ENCODE measurements around the gene IGFBPL1. TPM values are rescaled to one million over a fixed set of nuclear protein-coding genes. Genes with fewer than 3 reads are reported as not detected.

IGFBPL1 gene
- total RNA-seq, 1 experiment from 2014 or later: not detected

DNA sequence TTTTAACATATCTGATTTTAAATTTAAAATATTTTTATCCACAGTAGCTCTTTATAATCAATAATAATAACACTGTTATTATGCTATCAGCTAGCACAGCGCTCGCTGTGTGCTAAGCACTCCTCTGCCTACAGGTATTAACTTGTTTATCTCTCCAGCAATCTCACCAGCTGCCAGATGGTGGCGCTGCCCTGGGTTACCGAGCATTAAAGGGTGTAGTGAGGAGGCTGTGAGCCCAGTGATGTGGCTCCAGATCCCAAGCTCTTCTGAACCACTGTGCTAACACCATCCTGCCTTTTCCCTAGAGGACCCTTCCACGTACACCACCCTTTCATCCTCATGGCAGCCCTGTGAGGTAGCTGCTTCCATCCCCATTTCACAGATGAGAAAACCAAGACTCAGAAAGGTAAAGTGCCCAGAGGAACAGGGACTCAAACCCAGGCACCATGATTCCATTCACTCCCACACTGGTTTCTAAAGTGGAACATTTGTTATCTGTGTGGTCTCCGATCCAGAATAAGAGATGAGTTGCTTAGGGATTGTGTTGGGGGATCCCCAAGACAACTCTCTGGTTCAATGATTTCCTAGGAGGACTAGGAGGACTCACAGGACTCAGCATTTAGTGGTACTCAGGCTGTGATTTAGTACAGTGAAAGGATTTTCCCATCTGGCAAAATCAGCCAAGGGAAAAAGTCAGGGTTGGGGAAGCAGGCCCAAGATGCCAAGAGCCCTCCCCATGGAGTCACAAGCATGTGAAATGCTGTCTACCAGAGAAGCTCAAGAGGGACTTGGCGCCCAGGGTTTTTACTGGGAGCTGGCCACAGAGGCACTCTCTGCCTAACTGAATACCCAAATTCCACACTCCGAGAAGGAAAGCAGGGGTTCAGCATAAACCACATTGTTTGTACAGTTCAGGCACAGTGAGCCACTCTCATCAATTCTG, 7.0 kb downstream of the IGFBPL1 start:
- Histone ChIP-seq H3K27ac (no peak overlapping the region), H2AFZ (no peak overlapping the region), H3K4me3 (no peak overlapping the region), H3K79me2 (ENCODE audit: low read depth) (no peaks in the 10 kb centered on the region), H4K20me1 (ENCODE audit: insufficient read depth) (no peaks in the 10 kb centered on the region), H3K27me3 (ENCODE audit: insufficient read depth, low read depth) (peaks cover 4% of the 10 kb centered on the region; the same call in 1 of the 2 replicates), H3K36me3 (ENCODE audit: low read depth) (no peaks in the 10 kb centered on the region), H3K9me3 (ENCODE audit: insufficient read depth, low read depth) (no peaks in the 10 kb centered on the region), H3K4me1 (replicated peaks; ENCODE audit: insufficient read depth) (no peaks in the 10 kb centered on the region), H3K4me2 (no peak overlapping the region), H3K9me2 (ENCODE audit: insufficient read depth) (no peaks in the 10 kb centered on the region), H3F3A (ENCODE audit: insufficient read depth, low read depth) (no peaks in the 10 kb centered on the region)
- TF ChIP-seq, protein P1, sequence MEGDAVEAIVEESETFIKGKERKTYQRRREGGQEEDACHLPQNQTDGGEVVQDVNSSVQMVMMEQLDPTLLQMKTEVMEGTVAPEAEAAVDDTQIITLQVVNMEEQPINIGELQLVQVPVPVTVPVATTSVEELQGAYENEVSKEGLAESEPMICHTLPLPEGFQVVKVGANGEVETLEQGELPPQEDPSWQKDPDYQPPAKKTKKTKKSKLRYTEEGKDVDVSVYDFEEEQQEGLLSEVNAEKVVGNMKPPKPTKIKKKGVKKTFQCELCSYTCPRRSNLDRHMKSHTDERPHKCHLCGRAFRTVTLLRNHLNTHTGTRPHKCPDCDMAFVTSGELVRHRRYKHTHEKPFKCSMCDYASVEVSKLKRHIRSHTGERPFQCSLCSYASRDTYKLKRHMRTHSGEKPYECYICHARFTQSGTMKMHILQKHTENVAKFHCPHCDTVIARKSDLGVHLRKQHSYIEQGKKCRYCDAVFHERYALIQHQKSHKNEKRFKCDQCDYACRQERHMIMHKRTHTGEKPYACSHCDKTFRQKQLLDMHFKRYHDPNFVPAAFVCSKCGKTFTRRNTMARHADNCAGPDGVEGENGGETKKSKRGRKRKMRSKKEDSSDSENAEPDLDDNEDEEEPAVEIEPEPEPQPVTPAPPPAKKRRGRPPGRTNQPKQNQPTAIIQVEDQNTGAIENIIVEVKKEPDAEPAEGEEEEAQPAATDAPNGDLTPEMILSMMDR (conservative IDR thresholded peaks at IDR 0.05): peak; percentile 66
- TF ChIP-seq EZH2 (IDR thresholded peaks at IDR 0.05; ENCODE audit: low read depth): no peak
- ChIA-PET POLR2A (ENCODE audit: unreplicated experiment) (no interaction called here), CTCF (no interaction called here)
- BruUV-seq (replicated peaks): no TSS peak
- no peak for DNase-seq
- intact Hi-C loops (cut with micrococcal nuclease; ENCODE audit: unreplicated experiment): no loop called here

DNA sequence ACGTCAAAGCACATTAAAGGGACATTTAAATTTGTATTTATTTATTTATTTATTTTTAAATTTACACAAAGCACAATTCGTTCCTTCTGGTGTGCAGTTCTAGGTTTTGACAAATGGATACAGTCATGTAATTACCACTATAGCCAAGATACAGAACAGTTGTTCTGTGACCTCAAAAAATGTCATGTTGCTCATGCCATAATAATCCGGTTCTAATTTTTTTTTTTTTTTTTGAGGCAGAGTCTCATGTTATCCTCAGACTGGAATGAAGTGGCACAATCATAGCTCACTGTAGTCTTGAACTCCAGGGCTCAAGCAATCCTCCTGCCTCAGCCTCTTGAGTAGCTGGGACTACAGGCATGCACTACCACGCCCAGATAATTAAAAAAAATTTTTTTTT, 7.8 kb downstream of the IGFBPL1 start:
- Histone ChIP-seq H4K20me1 (ENCODE audit: insufficient read depth) (no peaks in the 10 kb centered on the region), H3K4me2 (no peak overlapping the region), H3K9me3 (ENCODE audit: insufficient read depth, low read depth) (no peaks in the 10 kb centered on the region), H2AFZ (no peak overlapping the region), H3K27me3 (ENCODE audit: insufficient read depth, low read depth) (peaks cover 4% of the 10 kb centered on the region; the same call in 1 of the 2 replicates), H3K9me2 (ENCODE audit: insufficient read depth) (no peaks in the 10 kb centered on the region), H3K4me1 (replicated peaks; ENCODE audit: insufficient read depth) (no peaks in the 10 kb centered on the region), H3K4me3 (no peak overlapping the region), H3F3A (ENCODE audit: insufficient read depth, low read depth) (no peaks in the 10 kb centered on the region), H3K36me3 (ENCODE audit: low read depth) (no peaks in the 10 kb centered on the region), H3K79me2 (ENCODE audit: low read depth) (no peaks in the 10 kb centered on the region), H3K27ac (no peak overlapping the region)
- intact Hi-C loops (cut with micrococcal nuclease; ENCODE audit: unreplicated experiment): no loop called here
- POLR2A ChIA-PET (ENCODE audit: unreplicated experiment): no interaction called here
- DNase-seq: no peak
- no TSS peak for BruUV-seq (replicated peaks)
- CTCF ChIA-PET: no interaction called here
- no peak for TF ChIP-seq EZH2 (IDR thresholded peaks at IDR 0.05; ENCODE audit: low read depth)
- TF ChIP-seq, protein P1 (conservative IDR thresholded peaks at IDR 0.05): no peak

DNA sequence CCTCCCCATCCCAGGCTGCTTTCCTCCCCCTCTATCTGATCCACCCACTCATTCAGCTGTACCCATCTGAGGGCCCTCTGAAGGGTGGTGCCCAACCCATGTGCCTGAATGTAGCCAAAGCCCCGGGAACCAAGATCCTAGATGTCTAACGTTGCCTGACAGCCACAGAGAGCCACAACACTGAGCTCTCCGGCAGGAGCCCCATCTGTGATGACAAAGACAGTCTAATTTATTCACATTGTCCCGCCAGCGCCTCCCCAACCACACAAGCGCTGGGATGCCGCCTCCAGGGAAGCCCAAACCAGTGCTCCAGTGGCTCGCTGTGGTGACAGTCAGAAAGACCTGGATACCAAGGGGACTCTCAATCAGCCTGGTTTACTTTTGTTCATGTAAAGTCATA, 8.4 kb downstream of the IGFBPL1 start:
- CTCF ChIA-PET: no interaction called here
- Histone ChIP-seq H3F3A (ENCODE audit: insufficient read depth, low read depth) (no peaks in the 10 kb centered on the region), H3K27me3 (ENCODE audit: insufficient read depth, low read depth) (peaks cover 4% of the 10 kb centered on the region; the same call in 1 of the 2 replicates), H4K20me1 (ENCODE audit: insufficient read depth) (no peaks in the 10 kb centered on the region), H3K27ac (no peak overlapping the region), H3K79me2 (ENCODE audit: low read depth) (no peaks in the 10 kb centered on the region), H3K4me3 (no peak overlapping the region), H2AFZ (no peak overlapping the region), H3K4me1 (replicated peaks; ENCODE audit: insufficient read depth) (no peaks in the 10 kb centered on the region), H3K36me3 (ENCODE audit: low read depth) (no peaks in the 10 kb centered on the region), H3K9me2 (ENCODE audit: insufficient read depth) (no peaks in the 10 kb centered on the region), H3K9me3 (ENCODE audit: insufficient read depth, low read depth) (no peaks in the 10 kb centered on the region), H3K4me2 (no peak overlapping the region)
- intact Hi-C loops (cut with micrococcal nuclease; ENCODE audit: unreplicated experiment): no loop called here
- POLR2A ChIA-PET (ENCODE audit: unreplicated experiment): no interaction called here
- TF ChIP-seq EZH2 (IDR thresholded peaks at IDR 0.05; ENCODE audit: low read depth): no peak
- TF ChIP-seq, protein P1 (conservative IDR thresholded peaks at IDR 0.05): no peak
- BruUV-seq (replicated peaks): no TSS peak
- no peak for DNase-seq

Measured in PC-9 (cell line).